Measurements from ENCODE around the gene FGF5.
"Not testable (repeated sequence)": the region's sequence is repeated elsewhere in the genome, so short reads cannot be mapped to it uniquely, and the experiment has no call there.

The FGF5 gene

DNA sequence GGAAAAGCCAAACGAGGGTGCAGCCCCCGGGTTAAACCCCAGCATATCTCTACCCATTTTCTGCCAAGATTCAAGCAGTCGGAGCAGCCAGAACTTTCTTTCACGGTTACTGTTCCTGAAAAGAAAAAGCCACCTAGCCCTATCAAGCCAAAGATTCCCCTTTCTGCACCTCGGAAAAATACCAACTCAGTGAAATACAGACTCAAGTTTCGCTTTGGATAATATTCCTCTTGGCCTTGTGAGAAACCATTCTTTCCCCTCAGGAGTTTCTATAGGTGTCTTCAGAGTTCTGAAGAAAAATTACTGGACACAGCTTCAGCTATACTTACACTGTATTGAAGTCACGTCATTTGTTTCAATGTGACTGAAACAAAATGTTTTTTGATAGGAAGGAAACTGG lies 20.0 kb downstream of the FGF5 start:
- H4K8ac ChIP-seq (ENCODE audit: low read length) = no peak overlapping the region
- H2BK12ac ChIP-seq (ENCODE audit: low read length in 2 of 2) = no peak overlapping the region
- H3K27ac ChIP-seq (ENCODE audit: low read length, poor library complexity, severe bottlenecking) = no peak overlapping the region
- no peak overlapping the region for H2BK5ac ChIP-seq (ENCODE audit: low read depth, low read length, poor library complexity, severe bottlenecking)
- H3K79me1 ChIP-seq (replicated peaks; ENCODE audit: low read length, poor library complexity, severe bottlenecking) = peaks cover 5% of the 10 kb centered on the region
- H3K4me3 ChIP-seq (ENCODE audit: insufficient read depth in 1 of 2, low read depth in 1 of 2, low read length in 2 of 2) = peak overlapping the region in 1 of 2 experiments; percentile 49
- H2BK120ac ChIP-seq (ENCODE audit: low read depth, low read length) = no peak overlapping the region
- no peak overlapping the region for H3K4ac ChIP-seq (ENCODE audit: low read depth in 1 of 2, low read length in 2 of 2)
- no peak overlapping the region for H2BK15ac ChIP-seq (ENCODE audit: low read depth, poor library complexity, severe bottlenecking)
- H3K36me3 ChIP-seq (ENCODE audit: control insufficient read depth in 1 of 2, insufficient read depth in 2 of 2, low read depth in 1 of 2, low read length in 2 of 2) = peaks cover 2 to 34% of the 10 kb centered on the region in 2 experiments
- peak overlapping the region; percentile 58 for H3K9ac ChIP-seq (ENCODE audit: low read length)
- WGBS = 52% methylated on average over 4 of the region's 7 CpGs
- H2AK5ac ChIP-seq (ENCODE audit: low read length, severe bottlenecking) = no peak overlapping the region
- no peak overlapping the region for H2AFZ ChIP-seq (ENCODE audit: low read depth, low read length)
- H3K18ac ChIP-seq (ENCODE audit: low read depth in 1 of 2, low read length in 2 of 2) = no peak overlapping the region
- no peaks in the 10 kb centered on the region for H3K4me1 ChIP-seq (ENCODE audit: control insufficient read depth, insufficient read depth, low read depth, low read length)
- H3K23ac ChIP-seq (ENCODE audit: low read length in 2 of 2) = no peak overlapping the region
- no peak overlapping the region for H3K14ac ChIP-seq (ENCODE audit: low read length in 2 of 2)
- no peaks in the 10 kb centered on the region for H3K9me3 ChIP-seq (ENCODE audit: control insufficient read depth, low read length)
- DNase-seq = no peak
- H3K27me3 ChIP-seq (ENCODE audit: control insufficient read depth in 1 of 2, insufficient read depth in 1 of 2, low read length in 2 of 2) = no peaks in the 10 kb centered on the region
- H3K4me2 ChIP-seq (ENCODE audit: low read length, poor library complexity, severe bottlenecking) = no peak overlapping the region
- H4K91ac ChIP-seq (ENCODE audit: low read length) = no peak overlapping the region

DNA sequence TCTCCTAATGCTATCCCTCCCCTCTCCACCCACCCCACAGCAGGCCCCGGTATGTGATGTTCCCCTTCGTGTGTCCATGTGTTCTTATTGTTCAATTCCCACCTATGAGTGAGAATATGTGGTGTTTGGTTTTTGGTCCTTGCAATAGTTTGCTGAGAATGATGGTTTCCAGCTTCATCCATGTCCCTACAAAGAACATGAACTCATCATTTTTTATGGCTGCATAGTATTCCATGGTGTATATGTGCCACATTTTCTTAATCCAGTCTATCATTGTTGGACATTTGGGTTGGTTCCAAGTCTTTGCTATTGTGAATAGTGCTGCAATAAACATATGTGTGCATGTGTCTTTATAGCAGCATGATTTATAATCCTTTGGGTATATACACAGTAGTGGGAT lies 24.2 kb downstream of the FGF5 start:
- H3K14ac ChIP-seq (ENCODE audit: low read length in 2 of 2); H3K27ac ChIP-seq (ENCODE audit: low read length, poor library complexity, severe bottlenecking); H3K4me3 ChIP-seq (ENCODE audit: insufficient read depth in 1 of 2, low read depth in 1 of 2, low read length in 2 of 2); H3K4ac ChIP-seq (ENCODE audit: low read depth in 1 of 2, low read length in 2 of 2); H4K8ac ChIP-seq (ENCODE audit: low read length); H3K9me3 ChIP-seq (ENCODE audit: control insufficient read depth, low read length); H2AFZ ChIP-seq (ENCODE audit: low read depth, low read length); H3K18ac ChIP-seq (ENCODE audit: low read depth in 1 of 2, low read length in 2 of 2); DNase-seq; H3K4me2 ChIP-seq (ENCODE audit: low read length, poor library complexity, severe bottlenecking); H3K9ac ChIP-seq (ENCODE audit: low read length); H2BK5ac ChIP-seq (ENCODE audit: low read depth, low read length, poor library complexity, severe bottlenecking); H4K91ac ChIP-seq (ENCODE audit: low read length); H2BK15ac ChIP-seq (ENCODE audit: low read depth, poor library complexity, severe bottlenecking); H2BK120ac ChIP-seq (ENCODE audit: low read depth, low read length); H3K79me1 ChIP-seq (replicated peaks; ENCODE audit: low read length, poor library complexity, severe bottlenecking); H3K27me3 ChIP-seq (ENCODE audit: control insufficient read depth in 1 of 2, insufficient read depth in 1 of 2, low read length in 2 of 2); H2BK12ac ChIP-seq (ENCODE audit: low read length in 2 of 2); H2AK5ac ChIP-seq (ENCODE audit: low read length, severe bottlenecking); H3K23ac ChIP-seq (ENCODE audit: low read length in 2 of 2); H3K4me1 ChIP-seq (ENCODE audit: control insufficient read depth, insufficient read depth, low read depth, low read length): not testable (repeated sequence)
- no CpG with 5 or more reads among the region's 2 CpGs for WGBS
- H3K36me3 ChIP-seq (ENCODE audit: control insufficient read depth in 1 of 2, insufficient read depth in 2 of 2, low read depth in 1 of 2, low read length in 2 of 2) = peaks cover 2 to 31% of the 10 kb centered on the region in 2 experiments

DNA sequence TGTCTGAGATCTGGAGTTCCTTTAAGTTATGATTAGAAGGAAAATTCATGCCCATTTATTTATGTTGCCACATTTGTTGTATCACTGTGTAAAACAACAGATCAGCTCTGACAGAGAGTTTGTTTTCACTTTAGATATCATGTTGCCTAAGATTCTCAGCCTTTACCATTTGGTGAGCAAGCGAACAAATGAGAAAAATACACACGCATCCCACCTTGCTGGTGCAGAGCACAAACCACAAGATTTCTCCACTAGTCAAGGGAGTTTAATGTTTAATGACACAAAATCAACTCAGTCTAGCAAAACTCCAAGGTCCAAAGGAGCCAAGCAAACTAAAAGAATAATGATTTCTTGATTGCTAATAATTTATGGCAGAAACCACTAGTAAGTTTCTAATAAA lies 27.7 kb downstream of the FGF5 start:
- Histone ChIP-seq H3K4me1 (ENCODE audit: control insufficient read depth, insufficient read depth, low read depth, low read length) (peaks cover 3% of the 10 kb centered on the region), H3K18ac (ENCODE audit: low read depth in 1 of 2, low read length in 2 of 2) (no peak overlapping the region), H3K4me2 (ENCODE audit: low read length, poor library complexity, severe bottlenecking) (no peak overlapping the region), H3K23ac (ENCODE audit: low read length in 2 of 2) (no peak overlapping the region), H3K9ac (ENCODE audit: low read length) (no peak overlapping the region), H3K9me3 (ENCODE audit: control insufficient read depth, low read length) (no peaks in the 10 kb centered on the region), H3K27ac (ENCODE audit: low read length, poor library complexity, severe bottlenecking) (peak overlapping the region; percentile 1), H3K79me1 (replicated peaks; ENCODE audit: low read length, poor library complexity, severe bottlenecking) (no peaks in the 10 kb centered on the region), H2BK120ac (ENCODE audit: low read depth, low read length) (no peak overlapping the region), H2BK15ac (ENCODE audit: low read depth, poor library complexity, severe bottlenecking) (no peak overlapping the region), H3K4ac (ENCODE audit: low read depth in 1 of 2, low read length in 2 of 2) (no peak overlapping the region), H2BK5ac (ENCODE audit: low read depth, low read length, poor library complexity, severe bottlenecking) (no peak overlapping the region), H2BK12ac (ENCODE audit: low read length in 2 of 2) (no peak overlapping the region), H3K4me3 (ENCODE audit: insufficient read depth in 1 of 2, low read depth in 1 of 2, low read length in 2 of 2) (no peak overlapping the region), H3K36me3 (ENCODE audit: control insufficient read depth in 1 of 2, insufficient read depth in 2 of 2, low read depth in 1 of 2, low read length in 2 of 2) (peaks cover 2 to 5% of the 10 kb centered on the region in 2 experiments), H4K91ac (ENCODE audit: low read length) (no peak overlapping the region), H4K8ac (ENCODE audit: low read length) (no peak overlapping the region), H3K27me3 (ENCODE audit: control insufficient read depth in 1 of 2, insufficient read depth in 1 of 2, low read length in 2 of 2) (no peaks in the 10 kb centered on the region), H2AFZ (ENCODE audit: low read depth, low read length) (no peak overlapping the region), H3K14ac (ENCODE audit: low read length in 2 of 2) (no peak overlapping the region), H2AK5ac (ENCODE audit: low read length, severe bottlenecking) (no peak overlapping the region)
- DNase-seq = no peak
- 98% methylated on average over 2 of the region's 2 CpGs for WGBS

DNA sequence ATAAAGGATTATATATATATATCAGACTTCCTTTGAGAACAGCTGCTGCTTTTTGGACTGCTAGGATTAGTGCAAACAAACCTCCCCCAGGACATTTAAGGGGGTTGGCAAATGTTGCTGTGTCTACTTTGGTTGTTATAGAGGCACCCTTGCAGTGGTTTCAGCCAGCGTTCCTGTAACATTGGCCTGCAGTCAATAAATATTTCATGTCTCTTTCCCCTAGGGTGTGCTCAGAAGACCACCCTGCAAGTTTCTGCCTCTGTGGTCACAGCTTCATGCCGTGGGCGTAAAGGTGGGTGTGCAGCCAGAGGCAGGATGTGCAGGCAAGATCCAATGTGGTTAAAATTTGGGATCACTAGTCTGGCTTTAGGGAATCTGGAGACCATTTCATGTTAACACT lies 28.9 kb downstream of the FGF5 start:
- H3K27me3 ChIP-seq (ENCODE audit: control insufficient read depth in 1 of 2, insufficient read depth in 1 of 2, low read length in 2 of 2) = no peaks in the 10 kb centered on the region

More for the DNA sequence above, 28.9 kb downstream of the FGF5 start:
- no peak overlapping the region for H4K8ac ChIP-seq (ENCODE audit: low read length)
- H4K91ac ChIP-seq (ENCODE audit: low read length) = no peak overlapping the region
- H2BK120ac ChIP-seq (ENCODE audit: low read depth, low read length) = no peak overlapping the region
- peaks cover 0 to 2% of the 10 kb centered on the region in 2 experiments for H3K36me3 ChIP-seq (ENCODE audit: control insufficient read depth in 1 of 2, insufficient read depth in 2 of 2, low read depth in 1 of 2, low read length in 2 of 2)
- H2BK5ac ChIP-seq (ENCODE audit: low read depth, low read length, poor library complexity, severe bottlenecking) = no peak overlapping the region
- no peak overlapping the region for H3K18ac ChIP-seq (ENCODE audit: low read depth in 1 of 2, low read length in 2 of 2)
- no peak overlapping the region for H2AFZ ChIP-seq (ENCODE audit: low read depth, low read length)
- H3K79me1 ChIP-seq (replicated peaks; ENCODE audit: low read length, poor library complexity, severe bottlenecking) = no peaks in the 10 kb centered on the region
- H3K4me1 ChIP-seq (ENCODE audit: control insufficient read depth, insufficient read depth, low read depth, low read length) = peaks cover 3% of the 10 kb centered on the region
- H3K9me3 ChIP-seq (ENCODE audit: control insufficient read depth, low read length) = no peaks in the 10 kb centered on the region
- no peak overlapping the region for H3K9ac ChIP-seq (ENCODE audit: low read length)
- no peak overlapping the region for H3K23ac ChIP-seq (ENCODE audit: low read length in 2 of 2)
- H3K4me2 ChIP-seq (ENCODE audit: low read length, poor library complexity, severe bottlenecking) = no peak overlapping the region
- no peak overlapping the region for H2AK5ac ChIP-seq (ENCODE audit: low read length, severe bottlenecking)
- no peak overlapping the region for H3K14ac ChIP-seq (ENCODE audit: low read length in 2 of 2)
- no peak overlapping the region for H2BK12ac ChIP-seq (ENCODE audit: low read length in 2 of 2)
- no peak overlapping the region for H2BK15ac ChIP-seq (ENCODE audit: low read depth, poor library complexity, severe bottlenecking)
- H3K4ac ChIP-seq (ENCODE audit: low read depth in 1 of 2, low read length in 2 of 2) = no peak overlapping the region
- WGBS = 85% methylated on average over 3 of the region's 3 CpGs
- DNase-seq = no peak
- no peak overlapping the region for H3K4me3 ChIP-seq (ENCODE audit: insufficient read depth in 1 of 2, low read depth in 1 of 2, low read length in 2 of 2)
- no peak overlapping the region for H3K27ac ChIP-seq (ENCODE audit: low read length, poor library complexity, severe bottlenecking)

Data from mesenchymal stem cell (in vitro differentiated cells and primary cell).